NCI-H748 (cell line): ENCODE data around the gene TNFRSF12A.
A peak's percentile ranks its signal among the peaks of the same experiment; 100 is the strongest.

ENCODE experiments used
- DNase-seq: peaks from one replicate; lab custom pipeline; 2025; ENCODE audit not compliant: unreplicated experiment; lab: John Stamatoyannopoulos, UW

TNFRSF12A gene

GRCh38 chr16:2985893-2986355, 34.2 kb upstream of the TNFRSF12A start:
- no peak for DNase-seq

- no peak for DNase-seq
These were observed 33.5 kb upstream of the TNFRSF12A start for GRCh38 chr16:2986623-2987188.

- no peak for DNase-seq
These were observed 32.9 kb upstream of the TNFRSF12A start for GRCh38 chr16:2987286-2987685.

GRCh38 chr16:2987833-2988232, 32.3 kb upstream of the TNFRSF12A start:
- no peak for DNase-seq

- no peak for DNase-seq
These were observed 31.5 kb upstream of the TNFRSF12A start for GRCh38 chr16:2988590-2989099.

- no peak for DNase-seq
These were observed 29.3 kb upstream of the TNFRSF12A start for GRCh38 chr16:2990891-2991290.

GRCh38 chr16:2991566-2992261, 28.5 kb upstream of the TNFRSF12A start:
- no peak for DNase-seq

- DNase-seq, result no peak
These were observed 27.6 kb upstream of the TNFRSF12A start for GRCh38 chr16:2992383-2993081.

- no peak for DNase-seq
These were observed 23.9 kb upstream of the TNFRSF12A start for GRCh38 chr16:2996298-2996697.

- DNase-seq, result no peak
These were observed 20.2 kb upstream of the TNFRSF12A start for GRCh38 chr16:2999929-3000328.

GRCh38 chr16:3000540-3000939, 19.6 kb upstream of the TNFRSF12A start:
- DNase-seq, result no peak

GRCh38 chr16:3001316-3001715, 18.9 kb upstream of the TNFRSF12A start:
- no peak for DNase-seq

- peak; percentile 98 for DNase-seq
These were observed 16.4 kb upstream of the TNFRSF12A start for GRCh38 chr16:3003582-3004270.

- DNase-seq, result peak; percentile 54
These were observed 15.8 kb upstream of the TNFRSF12A start for GRCh38 chr16:3004319-3004718.

GRCh38 chr16:3004781-3005284, 15.3 kb upstream of the TNFRSF12A start:
- DNase-seq, result peak; percentile 43

- DNase-seq, result no peak
These were observed 12.9 kb upstream of the TNFRSF12A start for GRCh38 chr16:3007059-3007956.

GRCh38 chr16:3007957-3008689, 12.0 kb upstream of the TNFRSF12A start:
- no peak for DNase-seq

GRCh38 chr16:3008690-3009037, 11.5 kb upstream of the TNFRSF12A start:
- no peak for DNase-seq

GRCh38 chr16:3009568-3010390, 10.4 kb upstream of the TNFRSF12A start:
- peak; percentile 27 for DNase-seq
